ENCODE results near the gene TMEM9.

Gene TMEM9

DNA sequence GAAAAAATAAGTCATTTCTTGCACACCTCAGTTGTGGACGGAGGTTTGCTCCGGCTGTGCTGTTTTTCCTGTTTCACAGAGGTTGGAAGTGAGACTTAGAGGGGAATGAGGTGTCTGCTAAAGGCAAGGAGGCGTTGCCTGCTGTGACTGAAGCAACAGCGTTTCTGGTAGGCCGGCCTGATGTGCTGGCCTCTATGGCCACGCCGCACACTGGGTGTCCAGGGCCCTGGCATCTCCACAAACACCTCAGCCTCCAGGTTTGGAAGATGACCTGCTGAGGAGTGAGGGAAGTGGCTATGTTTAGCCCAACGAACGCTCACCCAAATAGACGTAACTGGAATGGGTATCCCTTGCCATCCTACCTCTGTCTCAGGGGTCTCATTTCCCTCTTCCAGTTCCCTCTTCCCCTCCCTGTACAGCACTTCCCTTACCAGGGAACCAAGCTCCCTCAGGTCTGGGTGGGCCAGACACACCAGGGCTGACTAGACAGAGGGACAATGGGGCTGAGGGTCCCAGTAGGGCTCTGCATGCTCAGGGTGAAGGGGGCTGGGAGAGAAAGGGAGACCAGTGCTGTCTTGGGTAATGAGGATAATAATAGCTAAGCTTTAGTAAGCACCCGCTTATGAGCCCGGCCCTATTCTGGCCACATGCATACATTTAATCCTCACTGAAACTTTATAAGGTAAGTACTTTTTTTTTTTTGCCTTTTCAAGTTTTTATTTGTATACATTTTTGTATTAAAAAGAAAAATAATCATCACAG, 53.9 kb downstream of the TMEM9 start:
- H3K9me3 Mint-ChIP-seq: no peaks in the 10 kb centered on the region
- H3K4me1 Mint-ChIP-seq (ENCODE audit: low read depth): no peaks in the 10 kb centered on the region
- H3K4me3 Mint-ChIP-seq: no peak overlapping the region
- no peaks in the 10 kb centered on the region for H3K36me3 Mint-ChIP-seq (ENCODE audit: low read depth)
- H3K27ac Mint-ChIP-seq: no peak overlapping the region
- peaks cover 6% of the 10 kb centered on the region for H3K27me3 Mint-ChIP-seq (ENCODE audit: low read depth)

GRCh38 chr1:201098992-201099677, 55.1 kb downstream of the TMEM9 start:
- Mint-ChIP-seq H3K9me3 (no peaks in the 10 kb centered on the region), H3K4me1 (ENCODE audit: low read depth) (no peaks in the 10 kb centered on the region), H3K4me3 (no peak overlapping the region), H3K27me3 (ENCODE audit: low read depth) (peaks cover 6% of the 10 kb centered on the region), H3K36me3 (ENCODE audit: low read depth) (no peaks in the 10 kb centered on the region), H3K27ac (no peak overlapping the region)

DNA sequence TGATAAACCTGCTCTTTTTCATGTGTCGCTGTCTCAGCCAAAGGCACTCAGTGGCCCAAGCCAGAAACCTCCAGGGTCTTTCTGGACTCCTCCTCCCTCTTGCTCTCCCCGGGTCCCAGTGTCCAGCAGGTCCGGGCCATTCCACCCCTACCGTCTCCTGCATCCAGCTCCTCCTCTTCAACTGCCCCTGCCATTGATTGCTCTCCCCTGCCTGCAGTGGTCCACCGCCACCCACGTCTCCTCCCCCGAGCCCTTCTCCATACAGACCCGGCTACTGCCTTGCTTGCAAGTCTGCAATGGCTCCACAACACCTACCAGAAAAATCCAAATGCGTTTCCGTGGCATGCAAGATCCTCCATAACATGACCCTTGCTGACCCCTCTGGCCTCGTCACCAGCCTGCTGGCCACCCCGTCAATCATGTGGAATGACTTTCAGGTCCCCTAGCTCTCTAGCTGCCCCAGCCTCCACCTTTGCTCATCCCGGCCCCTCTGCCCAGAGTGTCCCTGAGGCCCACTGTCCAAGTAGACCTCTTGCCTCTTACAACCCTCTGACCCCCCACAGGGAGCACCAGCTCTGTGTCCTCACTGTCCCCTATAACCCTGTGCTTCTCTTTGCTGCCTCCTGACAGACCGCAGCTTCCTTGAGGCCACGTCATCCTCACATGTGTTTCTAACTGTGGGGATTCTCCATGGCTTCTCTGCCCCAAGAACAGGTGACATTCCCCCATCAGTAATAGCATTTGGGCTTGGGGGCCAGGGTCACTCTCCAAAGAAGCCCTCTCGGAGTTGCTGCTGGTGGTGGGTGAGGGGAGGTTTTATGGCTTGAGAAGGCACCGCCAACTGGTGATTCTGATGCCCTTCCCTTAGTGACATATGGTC, 57.1 kb downstream of the TMEM9 start:
- Mint-ChIP-seq H3K4me3 (no peak overlapping the region), H3K4me1 (ENCODE audit: low read depth) (no peaks in the 10 kb centered on the region), H3K27ac (no peak overlapping the region), H3K36me3 (ENCODE audit: low read depth) (no peaks in the 10 kb centered on the region), H3K9me3 (no peaks in the 10 kb centered on the region), H3K27me3 (ENCODE audit: low read depth) (peaks cover 6% of the 10 kb centered on the region)

DNA sequence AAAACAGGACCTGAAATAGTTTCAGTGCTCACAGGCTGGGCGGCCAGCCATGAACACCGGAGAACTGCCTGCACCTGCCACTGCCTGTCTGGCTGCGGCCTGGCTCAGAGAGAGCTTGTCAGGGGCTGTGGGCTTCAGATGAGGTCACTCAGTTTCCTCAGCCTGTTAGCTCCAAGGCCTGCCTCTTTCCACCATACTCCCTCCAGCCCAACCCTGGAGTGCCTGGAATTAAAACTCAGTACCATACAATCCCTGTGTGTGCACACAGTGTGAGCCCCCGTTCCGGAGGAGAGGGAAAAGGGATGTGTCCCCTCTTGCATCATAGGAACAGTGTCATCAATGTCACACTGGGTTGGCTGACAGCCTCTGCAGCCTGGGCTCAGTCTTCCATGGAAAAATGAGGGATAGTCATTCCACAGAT, 58.2 kb downstream of the TMEM9 start:
- H3K27ac Mint-ChIP-seq: no peak overlapping the region
- no peaks in the 10 kb centered on the region for H3K36me3 Mint-ChIP-seq (ENCODE audit: low read depth)
- no peaks in the 10 kb centered on the region for H3K9me3 Mint-ChIP-seq
- H3K4me3 Mint-ChIP-seq: no peak overlapping the region
- H3K27me3 Mint-ChIP-seq (ENCODE audit: low read depth): peaks cover 6% of the 10 kb centered on the region
- H3K4me1 Mint-ChIP-seq (ENCODE audit: low read depth): no peaks in the 10 kb centered on the region

- Mint-ChIP-seq H3K4me3 (no peak overlapping the region), H3K9me3 (no peaks in the 10 kb centered on the region), H3K27ac (no peak overlapping the region), H3K27me3 (ENCODE audit: low read depth) (peaks cover 6% of the 10 kb centered on the region), H3K36me3 (ENCODE audit: low read depth) (no peaks in the 10 kb centered on the region), H3K4me1 (ENCODE audit: low read depth) (no peaks in the 10 kb centered on the region)
Measured at GRCh38 chr1:201095581-201095980, 58.7 kb downstream of the TMEM9 start.

DNA sequence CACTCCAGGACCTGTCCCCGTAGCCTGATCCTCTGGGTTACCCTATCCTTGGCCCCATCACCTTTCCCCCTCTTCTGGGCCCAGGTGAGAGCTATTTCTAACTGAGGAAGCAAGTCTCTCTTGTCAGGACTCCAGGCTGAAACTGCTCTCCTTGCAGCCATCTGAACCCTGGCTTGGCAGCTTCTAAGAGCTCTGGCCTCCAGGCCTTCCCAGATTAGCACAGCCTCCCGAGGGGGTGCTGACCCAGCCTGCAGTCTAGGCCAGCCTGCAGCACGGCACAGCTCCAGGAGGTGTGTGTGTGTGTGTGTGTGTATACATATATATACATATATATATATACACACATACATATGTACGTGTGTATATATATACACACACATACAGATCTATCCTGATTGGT, 59.4 kb downstream of the TMEM9 start:
- Mint-ChIP-seq H3K27me3 (ENCODE audit: low read depth) (peaks cover 6% of the 10 kb centered on the region), H3K27ac (no peak overlapping the region), H3K4me3 (no peak overlapping the region), H3K4me1 (ENCODE audit: low read depth) (no peaks in the 10 kb centered on the region), H3K36me3 (ENCODE audit: low read depth) (no peaks in the 10 kb centered on the region), H3K9me3 (no peaks in the 10 kb centered on the region)

- no peak overlapping the region for H3K27ac Mint-ChIP-seq
- no peak overlapping the region for H3K4me3 Mint-ChIP-seq
- H3K9me3 Mint-ChIP-seq: no peaks in the 10 kb centered on the region
- no peaks in the 10 kb centered on the region for H3K4me1 Mint-ChIP-seq (ENCODE audit: low read depth)
- H3K36me3 Mint-ChIP-seq (ENCODE audit: low read depth): no peaks in the 10 kb centered on the region
- peaks cover 6% of the 10 kb centered on the region for H3K27me3 Mint-ChIP-seq (ENCODE audit: low read depth)
Measured at GRCh38 chr1:201093962-201094361, 60.3 kb downstream of the TMEM9 start.

DNA sequence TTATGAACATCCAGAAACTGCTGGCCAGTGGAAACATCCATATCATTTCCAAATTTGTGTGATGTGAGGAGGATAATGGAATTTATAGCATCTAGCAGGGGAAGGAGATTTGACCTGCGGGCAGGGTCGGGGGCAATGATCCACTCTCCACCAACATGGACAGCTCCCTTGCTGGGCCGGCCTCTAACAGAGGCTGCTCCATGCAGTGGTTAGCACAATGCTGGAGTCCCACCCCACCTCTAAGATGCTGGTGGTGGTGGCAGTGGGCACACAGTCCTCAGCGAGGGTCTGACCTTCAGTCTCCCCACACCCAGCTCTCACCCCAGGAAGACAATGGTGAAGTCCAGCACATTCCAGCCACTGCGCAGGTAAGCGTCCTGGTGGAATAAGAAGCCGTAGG, 60.7 kb downstream of the TMEM9 start:
- Mint-ChIP-seq H3K4me3 (no peak overlapping the region), H3K27ac (no peak overlapping the region), H3K27me3 (ENCODE audit: low read depth) (peaks cover 6% of the 10 kb centered on the region), H3K36me3 (ENCODE audit: low read depth) (no peaks in the 10 kb centered on the region), H3K9me3 (no peaks in the 10 kb centered on the region), H3K4me1 (ENCODE audit: low read depth) (no peaks in the 10 kb centered on the region)

GRCh38 chr1:201092738-201093137, 61.5 kb downstream of the TMEM9 start:
- no peak overlapping the region for H3K4me3 Mint-ChIP-seq
- H3K27ac Mint-ChIP-seq: no peak overlapping the region
- H3K36me3 Mint-ChIP-seq (ENCODE audit: low read depth): no peaks in the 10 kb centered on the region
- H3K27me3 Mint-ChIP-seq (ENCODE audit: low read depth): peaks cover 6% of the 10 kb centered on the region
- no peaks in the 10 kb centered on the region for H3K9me3 Mint-ChIP-seq
- H3K4me1 Mint-ChIP-seq (ENCODE audit: low read depth): no peaks in the 10 kb centered on the region

- H3K27me3 Mint-ChIP-seq (ENCODE audit: low read depth): peaks cover 6% of the 10 kb centered on the region
- H3K4me3 Mint-ChIP-seq: no peak overlapping the region
- H3K4me1 Mint-ChIP-seq (ENCODE audit: low read depth): no peaks in the 10 kb centered on the region
- H3K27ac Mint-ChIP-seq: no peak overlapping the region
- no peaks in the 10 kb centered on the region for H3K9me3 Mint-ChIP-seq
- H3K36me3 Mint-ChIP-seq (ENCODE audit: low read depth): no peaks in the 10 kb centered on the region
Measured at GRCh38 chr1:201091256-201091655, 63.0 kb downstream of the TMEM9 start.

- H3K9me3 Mint-ChIP-seq: no peaks in the 10 kb centered on the region
Measured at GRCh38 chr1:201090541-201090940, 63.7 kb downstream of the TMEM9 start.

DNA sequence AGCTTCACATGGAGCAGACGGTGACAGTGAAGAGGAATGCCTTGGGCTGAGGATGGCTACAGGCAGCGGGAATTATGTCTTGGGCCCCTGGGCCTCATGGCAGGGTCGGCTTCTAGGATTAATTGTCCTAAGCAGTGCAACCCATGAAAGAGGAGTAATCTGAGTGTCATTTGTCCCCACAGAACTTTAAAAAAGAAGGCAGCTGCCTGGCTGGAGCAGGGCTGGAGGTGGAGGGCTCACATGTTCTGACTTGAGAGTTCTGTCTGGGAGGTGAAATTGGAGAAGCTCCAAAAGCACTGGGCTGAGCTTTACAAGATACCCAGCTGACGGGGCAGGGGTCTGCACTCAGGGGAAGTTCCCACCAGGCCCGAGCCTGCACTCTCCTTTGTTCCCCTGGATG, 64.7 kb downstream of the TMEM9 start:
- Mint-ChIP-seq H3K36me3 (ENCODE audit: low read depth) (no peaks in the 10 kb centered on the region), H3K9me3 (no peaks in the 10 kb centered on the region), H3K4me3 (no peak overlapping the region), H3K27ac (no peak overlapping the region), H3K27me3 (ENCODE audit: low read depth) (peaks cover 6% of the 10 kb centered on the region), H3K4me1 (ENCODE audit: low read depth) (no peaks in the 10 kb centered on the region)

More at GRCh38 chr1:201090541-201090940, 63.7 kb downstream of the TMEM9 start:
- Mint-ChIP-seq H3K36me3 (ENCODE audit: low read depth) (no peaks in the 10 kb centered on the region), H3K4me3 (no peak overlapping the region), H3K27ac (no peak overlapping the region), H3K4me1 (ENCODE audit: low read depth) (no peaks in the 10 kb centered on the region), H3K27me3 (ENCODE audit: low read depth) (peaks cover 6% of the 10 kb centered on the region)

DNA sequence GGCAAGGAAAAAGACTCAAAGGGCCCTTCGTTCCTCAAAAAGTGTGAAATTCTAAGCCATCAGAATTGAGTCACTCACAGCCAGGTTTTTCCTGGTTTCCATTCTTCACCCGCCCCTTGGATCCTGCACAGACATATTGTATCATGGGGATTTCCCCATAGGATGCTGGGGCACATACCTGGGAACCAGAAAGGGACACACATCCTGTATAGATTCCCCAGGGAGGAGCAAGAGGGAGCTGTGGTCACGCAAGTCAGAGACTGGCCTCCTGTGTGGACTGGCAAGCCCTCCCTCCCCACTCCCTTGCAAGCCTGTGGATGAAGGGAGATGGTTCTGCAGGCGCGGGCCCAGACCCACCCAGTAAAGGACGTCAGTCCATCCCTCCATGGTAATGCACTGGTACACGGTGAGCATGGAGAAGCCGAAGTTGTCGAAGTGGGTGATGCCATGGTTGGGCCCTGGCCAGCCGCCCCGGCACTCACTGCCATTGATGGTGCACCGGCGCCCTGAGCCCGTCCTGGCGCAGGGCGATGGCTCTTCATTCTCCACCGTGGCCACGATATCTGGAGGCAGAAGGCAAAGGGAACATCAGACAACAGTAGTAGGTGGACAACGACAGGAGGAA, 65.3 kb downstream of the TMEM9 start:
- H3K27ac Mint-ChIP-seq: no peak overlapping the region
- no peaks in the 10 kb centered on the region for H3K4me1 Mint-ChIP-seq (ENCODE audit: low read depth)
- H3K36me3 Mint-ChIP-seq (ENCODE audit: low read depth): no peaks in the 10 kb centered on the region
- no peaks in the 10 kb centered on the region for H3K9me3 Mint-ChIP-seq
- H3K4me3 Mint-ChIP-seq: no peak overlapping the region
- H3K27me3 Mint-ChIP-seq (ENCODE audit: low read depth): peaks cover 9% of the 10 kb centered on the region

DNA sequence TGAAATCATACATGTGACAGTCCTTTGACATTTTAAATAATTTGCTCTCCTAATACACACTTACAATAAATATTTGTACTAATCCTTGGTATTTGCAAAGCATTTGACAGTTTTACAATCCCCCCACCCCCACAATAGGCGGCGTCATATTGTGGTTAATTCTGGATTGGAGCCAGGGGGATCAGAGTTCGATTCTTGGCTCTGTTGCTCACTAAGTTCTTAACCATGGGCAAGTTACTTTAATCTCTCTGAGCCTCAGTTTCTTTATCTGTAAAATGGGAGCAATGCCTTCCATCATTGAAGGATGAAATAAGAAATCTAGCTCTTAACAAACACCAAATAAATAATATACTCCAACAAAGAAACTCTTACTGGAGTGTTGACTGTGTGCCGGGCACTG, 65.9 kb downstream of the TMEM9 start:
- H3K4me1 Mint-ChIP-seq (ENCODE audit: low read depth): no peaks in the 10 kb centered on the region

More for the DNA sequence above, 65.9 kb downstream of the TMEM9 start:
- H3K4me3 Mint-ChIP-seq: no peak overlapping the region
- H3K27ac Mint-ChIP-seq: no peak overlapping the region
- H3K27me3 Mint-ChIP-seq (ENCODE audit: low read depth): peaks cover 10% of the 10 kb centered on the region
- no peaks in the 10 kb centered on the region for H3K36me3 Mint-ChIP-seq (ENCODE audit: low read depth)
- H3K9me3 Mint-ChIP-seq: no peaks in the 10 kb centered on the region
